Coronary artery (tissue), 2 donors: ENCODE data around the gene EFHB.
A peak's percentile ranks its signal among the peaks of the same experiment; 100 is the strongest.
"Not testable (repeated sequence)": the region's sequence is repeated elsewhere in the genome, so short reads cannot be mapped to it uniquely, and the experiment has no call there.

Source experiments
- DNase-seq: peaks from one replicate; pipeline ENCODE4 v3.0.0-alpha.2; 2017; ENCODE audit warnings: low spot score
- H3K27ac ChIP-seq, 2 donors: fragments of 200-600 bp; sonication (generic); one replicate each; pipeline ENCODE4 v1.5.1; 2016 to 2019
- H3K4me3 ChIP-seq: fragments of 200-600 bp; sonication (generic); 2 replicates; pipeline ENCODE4 v1.5.1; 2016; ENCODE audit warnings: mild to moderate bottlenecking, moderate library complexity
- CTCF ChIP-seq: fragments of 200-600 bp; sonication (generic); IDR thresholded peaks from one replicate; pipeline ENCODE4 v1.5.1; 2019; ENCODE audit warnings: antibody characterized with exemption

The EFHB gene

GRCh38 chr3:19886404-19886803, 47.6 kb downstream of the EFHB start:
- no peak overlapping the region for H3K4me3 ChIP-seq
- no peak overlapping the region for H3K27ac ChIP-seq
- no peak for DNase-seq
- no peak for TF ChIP-seq CTCF

- DNase-seq: no peak
- no peak overlapping the region for H3K4me3 ChIP-seq
- no peak overlapping the region for H3K27ac ChIP-seq
- TF ChIP-seq CTCF: peak; percentile 33
These were observed 48.5 kb downstream of the EFHB start for GRCh38 chr3:19885468-19885867.

GRCh38 chr3:19881852-19882251, 52.2 kb downstream of the EFHB start:
- Histone ChIP-seq H3K27ac (no peak overlapping the region), H3K4me3 (no peak overlapping the region)
- TF ChIP-seq CTCF: no peak
- no peak for DNase-seq

- H3K27ac ChIP-seq: no peak overlapping the region
- DNase-seq: no peak
- TF ChIP-seq CTCF: no peak
- no peak overlapping the region for H3K4me3 ChIP-seq
These were observed 53.0 kb downstream of the EFHB start for GRCh38 chr3:19881036-19881435.

GRCh38 chr3:19877656-19878055, 56.4 kb downstream of the EFHB start:
- no peak for TF ChIP-seq CTCF
- H3K27ac ChIP-seq: no peak overlapping the region
- H3K4me3 ChIP-seq: no peak overlapping the region
- DNase-seq: no peak

GRCh38 chr3:19866751-19867347, 67.2 kb downstream of the EFHB start:
- no peak for DNase-seq
- TF ChIP-seq CTCF: peak; percentile 56
- H3K4me3 ChIP-seq: no peak overlapping the region
- no peak overlapping the region for H3K27ac ChIP-seq

GRCh38 chr3:19855318-19855717, 78.7 kb downstream of the EFHB start:
- not testable (repeated sequence) for H3K27ac ChIP-seq, H3K4me3 ChIP-seq, DNase-seq

GRCh38 chr3:19846609-19847008, 87.4 kb downstream of the EFHB start:
- H3K27ac ChIP-seq, H3K4me3 ChIP-seq: not testable (repeated sequence)

More at GRCh38 chr3:19846609-19847008, 87.4 kb downstream of the EFHB start:
- not testable (repeated sequence) for DNase-seq
